22Rv1 (cell line): Measurements from ENCODE around the gene TTLL5.
A peak's percentile ranks its signal among the peaks of the same experiment; 100 is the strongest.
"Not testable (repeated sequence)": the region's sequence is repeated elsewhere in the genome, so short reads cannot be mapped to it uniquely, and the experiment has no call there.

Experiments
- H3K27ac ChIP-seq: fragments of 450-650 bp; 2 replicates; pipeline ENCODE4 v1.5.1; 2017
- ZFX ChIP-seq: fragments of 450-650 bp; IDR thresholded peaks from 2 replicates; pipeline ENCODE4 v1.6.1; 2017; ENCODE audit warnings: antibody characterized with exemption, borderline replicate concordance
- TF ChIP-seq, protein P1 (sequence below): fragments of 450-650 bp; IDR thresholded peaks from 2 replicates; pipeline ENCODE4 v1.5.1; 2017; ENCODE audit warnings: mild to moderate bottlenecking

TTLL5 gene

DNA sequence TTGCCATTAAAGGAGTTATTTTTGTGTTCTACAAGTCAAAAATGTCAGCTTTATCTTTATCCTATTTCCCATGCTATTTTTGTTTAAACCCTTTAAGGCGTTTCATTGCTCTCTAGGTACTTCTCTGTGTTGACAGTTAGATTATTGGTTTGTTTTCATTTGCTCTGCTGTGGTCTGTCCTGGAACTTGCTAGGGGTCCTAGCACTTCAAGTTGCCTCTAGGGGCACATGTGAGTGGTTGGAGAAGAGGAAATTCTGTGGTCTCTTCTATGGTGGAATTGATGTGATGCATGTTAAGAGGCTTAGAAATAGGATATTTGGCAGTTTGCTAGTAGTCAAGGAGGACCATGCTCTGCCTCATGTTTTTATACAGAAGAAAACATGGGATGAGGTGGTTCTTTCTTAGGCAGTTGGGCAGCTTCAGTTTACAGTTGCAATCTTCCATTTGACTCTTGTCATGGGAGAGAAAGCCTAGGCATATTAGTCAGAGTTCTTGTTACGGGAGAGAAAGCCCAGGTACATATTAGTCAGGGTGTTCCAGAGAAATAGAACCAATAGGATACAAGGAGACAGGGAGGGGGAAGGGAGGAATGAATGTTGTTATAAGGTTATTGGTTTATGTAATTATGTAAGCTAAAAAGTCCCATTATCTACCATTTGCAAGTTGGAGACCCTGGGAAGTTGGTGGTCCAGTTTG is 14.4 kb downstream of the TTLL5 start:
- H3K27ac ChIP-seq, result no peak overlapping the region
- TF ChIP-seq, protein P1, sequence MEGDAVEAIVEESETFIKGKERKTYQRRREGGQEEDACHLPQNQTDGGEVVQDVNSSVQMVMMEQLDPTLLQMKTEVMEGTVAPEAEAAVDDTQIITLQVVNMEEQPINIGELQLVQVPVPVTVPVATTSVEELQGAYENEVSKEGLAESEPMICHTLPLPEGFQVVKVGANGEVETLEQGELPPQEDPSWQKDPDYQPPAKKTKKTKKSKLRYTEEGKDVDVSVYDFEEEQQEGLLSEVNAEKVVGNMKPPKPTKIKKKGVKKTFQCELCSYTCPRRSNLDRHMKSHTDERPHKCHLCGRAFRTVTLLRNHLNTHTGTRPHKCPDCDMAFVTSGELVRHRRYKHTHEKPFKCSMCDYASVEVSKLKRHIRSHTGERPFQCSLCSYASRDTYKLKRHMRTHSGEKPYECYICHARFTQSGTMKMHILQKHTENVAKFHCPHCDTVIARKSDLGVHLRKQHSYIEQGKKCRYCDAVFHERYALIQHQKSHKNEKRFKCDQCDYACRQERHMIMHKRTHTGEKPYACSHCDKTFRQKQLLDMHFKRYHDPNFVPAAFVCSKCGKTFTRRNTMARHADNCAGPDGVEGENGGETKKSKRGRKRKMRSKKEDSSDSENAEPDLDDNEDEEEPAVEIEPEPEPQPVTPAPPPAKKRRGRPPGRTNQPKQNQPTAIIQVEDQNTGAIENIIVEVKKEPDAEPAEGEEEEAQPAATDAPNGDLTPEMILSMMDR, result 0 out of 2 replicates have a peak, but pooled peaks have one; percentile 10
- no peak for TF ChIP-seq ZFX

DNA sequence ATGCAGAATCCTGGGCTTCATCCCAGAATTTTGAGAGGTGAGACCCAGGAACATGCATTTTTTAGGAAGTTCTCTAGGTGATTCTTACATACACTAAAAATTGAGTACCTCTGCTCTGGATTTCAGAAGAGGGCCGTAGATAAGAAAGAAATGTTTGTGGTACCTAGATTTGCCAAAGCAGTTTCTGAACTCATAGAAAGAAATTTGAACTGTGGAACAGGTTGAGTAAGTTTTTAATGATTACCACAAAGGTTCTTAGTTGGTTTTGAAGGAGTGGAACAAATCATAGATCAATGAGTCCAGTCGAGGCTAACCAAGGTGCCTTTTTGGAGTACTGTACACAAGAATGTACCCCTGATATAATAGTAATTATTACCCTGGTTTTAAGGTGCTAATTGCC is 24.9 kb downstream of the TTLL5 start:
- no peak overlapping the region for H3K27ac ChIP-seq
- TF ChIP-seq, protein P1, result no peak
- no peak for TF ChIP-seq ZFX

DNA sequence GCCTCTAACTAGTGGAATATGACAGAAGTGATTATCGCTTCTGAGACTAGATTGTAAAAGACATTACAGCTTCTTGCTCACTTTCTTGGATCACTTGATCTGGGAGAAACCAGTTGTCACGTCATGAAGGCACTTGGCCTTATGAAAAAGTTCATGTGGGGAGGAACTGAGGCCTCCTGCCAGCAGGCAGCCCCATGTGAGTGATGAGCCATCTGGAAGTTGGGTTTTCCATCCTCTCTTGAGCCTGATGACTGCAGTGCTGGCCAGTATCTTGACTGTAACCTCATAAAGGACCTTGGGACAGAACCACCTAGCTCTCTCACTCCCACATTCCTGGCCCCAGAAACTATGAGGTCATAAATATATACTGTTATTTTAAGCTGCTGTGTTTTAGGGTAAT is 28.0 kb downstream of the TTLL5 start:
- H3K27ac ChIP-seq, result no peak overlapping the region

DNA sequence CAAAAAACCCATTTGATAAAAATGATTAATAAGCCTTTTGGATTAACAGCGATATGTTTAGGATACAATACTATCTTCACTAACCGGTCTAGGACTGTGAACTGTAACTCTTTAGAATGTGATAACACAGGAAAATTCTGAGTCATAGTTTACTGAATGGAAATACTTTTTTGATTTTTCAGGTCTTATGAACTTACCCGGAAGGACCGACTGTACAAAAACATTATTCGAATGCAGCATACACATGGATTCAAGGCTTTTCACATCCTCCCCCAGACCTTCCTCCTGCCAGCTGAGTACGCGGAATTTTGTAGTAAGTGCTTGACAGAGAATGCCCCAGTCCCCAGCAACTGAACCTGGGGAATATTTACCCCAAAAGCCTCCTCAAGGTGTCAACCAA is 29.0 kb downstream of the TTLL5 start:
- no peak overlapping the region for H3K27ac ChIP-seq
- TF ChIP-seq, protein P1, result no peak

More for the DNA sequence above, 28.0 kb downstream of the TTLL5 start:
- TF ChIP-seq, protein P1, result no peak
- no peak for TF ChIP-seq ZFX

DNA sequence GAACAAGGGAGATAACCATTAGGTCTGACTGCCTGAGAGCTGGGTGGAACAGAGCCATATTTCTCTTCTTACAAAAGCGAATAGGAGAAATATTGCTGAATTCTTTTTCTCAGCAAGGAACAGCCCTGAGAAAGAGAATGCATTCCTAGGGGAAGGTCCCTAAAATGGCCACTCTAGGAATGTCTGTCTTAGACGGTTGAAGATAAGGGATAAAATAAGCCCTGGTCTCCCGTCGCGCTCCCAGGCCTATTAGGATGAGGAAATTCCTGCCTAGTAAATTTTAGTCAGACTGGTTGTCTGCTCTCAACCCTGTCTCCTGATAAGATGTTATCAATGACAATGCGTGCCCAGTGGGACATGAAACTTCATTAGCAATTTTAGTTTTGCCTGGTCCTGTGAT is 34.0 kb downstream of the TTLL5 start:
- not testable (repeated sequence) for H3K27ac ChIP-seq

DNA sequence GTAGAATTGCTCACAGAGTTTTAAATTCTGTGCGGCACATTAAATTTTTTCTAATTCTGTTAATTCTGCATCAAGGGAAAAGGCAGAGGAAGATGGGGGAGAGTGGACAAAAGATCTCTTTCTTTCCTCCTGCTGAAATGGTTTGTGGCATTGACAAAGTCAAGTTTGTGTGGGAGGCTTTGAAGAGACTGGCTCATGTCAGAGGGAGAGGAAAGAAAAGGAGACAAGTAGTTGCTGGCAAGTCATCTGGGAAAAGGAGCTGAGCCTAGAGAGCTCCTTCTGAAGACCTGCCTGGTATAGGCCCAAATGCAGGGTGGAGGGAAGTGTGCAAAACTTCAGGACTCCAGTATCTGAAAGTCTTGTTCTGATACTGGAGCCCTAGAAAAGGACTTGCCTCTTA is 36.3 kb downstream of the TTLL5 start:
- TF ChIP-seq, protein P1, result no peak
- TF ChIP-seq ZFX, result no peak
- no peak overlapping the region for H3K27ac ChIP-seq

DNA sequence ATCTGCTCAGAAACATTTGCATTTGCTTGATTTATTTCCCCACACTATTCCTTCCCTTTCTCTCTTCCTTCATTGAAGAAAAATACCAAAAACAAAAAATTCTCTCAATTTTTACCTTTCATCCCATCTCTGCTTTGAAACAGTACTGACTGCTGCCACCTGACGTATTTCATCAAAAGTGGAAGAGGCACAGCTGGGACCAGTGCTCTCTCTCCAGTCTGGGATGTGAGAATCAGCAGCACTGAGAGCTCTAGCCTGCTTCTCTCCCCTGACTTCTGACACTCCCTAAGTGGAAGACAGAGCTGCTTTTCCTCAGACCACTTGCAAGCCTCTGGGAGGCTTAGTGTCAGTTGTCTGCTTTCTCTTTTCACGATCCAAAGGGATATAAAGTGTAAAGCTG is 36.9 kb downstream of the TTLL5 start:
- H3K27ac ChIP-seq, result no peak overlapping the region
- no peak for TF ChIP-seq ZFX
- TF ChIP-seq, protein P1, result no peak

DNA sequence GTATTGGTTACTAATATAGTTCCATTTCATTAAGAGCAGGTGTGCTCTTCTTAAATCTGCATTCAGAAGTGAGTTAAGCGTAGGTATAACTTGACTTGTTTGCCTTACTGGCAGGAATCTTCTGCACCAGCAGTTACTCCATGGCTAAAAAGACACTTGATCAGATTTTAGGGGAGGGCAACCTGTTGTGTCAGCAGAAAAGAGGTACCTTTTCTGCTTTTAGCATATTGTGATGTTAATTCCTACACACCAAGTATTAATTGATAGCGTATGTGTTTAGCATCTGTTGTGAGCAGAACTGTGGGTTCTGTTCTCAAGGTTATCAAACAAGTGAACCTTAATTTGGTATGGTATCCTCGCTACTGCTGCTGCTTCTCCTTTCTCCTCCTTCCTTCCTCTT is 38.3 kb downstream of the TTLL5 start:
- H3K27ac ChIP-seq, result no peak overlapping the region
- no peak for TF ChIP-seq ZFX
- TF ChIP-seq, protein P1, result no peak
